RPMI7951 (cell line): ENCODE results near the gene GNA15. TPM values are rescaled to one million over a fixed set of nuclear protein-coding genes. Genes with fewer than 3 reads are reported as not detected.

Source experiments
- DNase-seq: peaks from one replicate; pipeline ENCODE4 v3.0.0-alpha.2; 2012; ENCODE audit warnings: low read depth
- total RNA-seq: library from RNA; depleted of rRNA; stranded (reverse); fragments of >200 nt; shearing (Covaris generic); gene quantifications from 2 replicates; pipeline ENCODE4 v1.2.3, GENCODE V29; 2014

GNA15 gene
- total RNA-seq, 1 experiment from 2014 or later = 36.5 TPM

- no peak for DNase-seq
Observed at GRCh38 chr19:3121396-3121795, 14.4 kb upstream of the GNA15 start.

GRCh38 chr19:3121821-3122511 is 13.9 kb upstream of the GNA15 start:
- DNase-seq = no peak

- DNase-seq = no peak
Observed at GRCh38 chr19:3122512-3122870, 13.3 kb upstream of the GNA15 start.

- no peak for DNase-seq
Observed at GRCh38 chr19:3123088-3123721, 12.6 kb upstream of the GNA15 start.

GRCh38 chr19:3123956-3124355 is 11.9 kb upstream of the GNA15 start:
- no peak for DNase-seq

- no peak for DNase-seq
Observed at GRCh38 chr19:3124630-3125029, 11.2 kb upstream of the GNA15 start.

GRCh38 chr19:3125900-3126524 is 9.8 kb upstream of the GNA15 start:
- DNase-seq = peak; percentile 39

- peak; percentile 73 for DNase-seq
Observed at GRCh38 chr19:3129112-3129511, 6.7 kb upstream of the GNA15 start.

- no peak for DNase-seq
Observed at GRCh38 chr19:3131168-3131567, 4.7 kb upstream of the GNA15 start.

GRCh38 chr19:3132971-3133792 is 2.7 kb upstream of the GNA15 start:
- peak; percentile 95 for DNase-seq

- no peak for DNase-seq
Observed at GRCh38 chr19:3133793-3134116, 2.1 kb upstream of the GNA15 start.

GRCh38 chr19:3136684-3137055 is 837 bp downstream of the GNA15 start:
- no peak for DNase-seq

- no peak for DNase-seq
Observed at GRCh38 chr19:3137119-3137518, 1.3 kb downstream of the GNA15 start.

GRCh38 chr19:3138268-3138667 is 2.4 kb downstream of the GNA15 start:
- no peak for DNase-seq

- peak; percentile 83 for DNase-seq
Observed at GRCh38 chr19:3140667-3141038, 4.8 kb downstream of the GNA15 start.

- peak; percentile 97 for DNase-seq
Observed at GRCh38 chr19:3142292-3142670, 6.4 kb downstream of the GNA15 start.

- peak; percentile 64 for DNase-seq
Observed at GRCh38 chr19:3142781-3143337, 7.0 kb downstream of the GNA15 start.

- no peak for DNase-seq
Observed at GRCh38 chr19:3145909-3146676, 10.3 kb downstream of the GNA15 start.

- DNase-seq = no peak
Observed at GRCh38 chr19:3146677-3147100, 10.9 kb downstream of the GNA15 start.

- no peak for DNase-seq
Observed at GRCh38 chr19:3148503-3148902, 12.7 kb downstream of the GNA15 start.

GRCh38 chr19:3149089-3149488 is 13.3 kb downstream of the GNA15 start:
- no peak for DNase-seq
